ENCODE measurements around the gene TRPT1.

TRPT1 gene

DNA sequence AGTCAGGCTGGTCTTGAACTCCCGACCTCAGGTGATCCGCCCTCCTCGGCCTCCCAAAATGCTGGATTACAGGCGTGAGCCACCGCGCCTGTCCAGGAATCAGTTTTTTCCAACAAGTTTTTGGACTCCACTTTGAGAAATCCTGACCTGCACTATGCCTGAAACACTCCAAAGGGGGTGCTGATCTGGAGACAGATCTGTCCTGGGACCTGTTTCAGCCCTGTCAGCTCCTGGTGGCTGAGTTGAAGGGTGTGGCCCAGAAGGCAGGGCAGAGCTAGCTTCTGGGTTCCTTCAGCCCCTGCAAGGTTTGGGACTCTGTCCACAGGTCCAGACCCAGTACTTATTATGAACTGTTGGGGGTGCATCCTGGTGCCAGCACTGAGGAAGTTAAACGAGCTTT lies 5.6 kb upstream of the TRPT1 start:
- no peak overlapping the region; the same call in 1 of the 2 replicates for H3K4me3 ChIP-seq (ENCODE audit: low read depth, low read length)
- CTCF ChIA-PET = interaction anchor here (1.1 to 3.2 kb wide), 4 partner anchors 20 to 71 kb away, joined by 3 to 12 read pairs (median 8); partner anchors contain the start of genes FERMT3 and PLCB3

GRCh38 chr11:64230985-64231365 lies 5.0 kb upstream of the TRPT1 start:
- CTCF ChIA-PET = interaction anchor here (1.1 to 3.2 kb wide), 3 partner anchors 25 to 71 kb away, joined by 3 to 10 read pairs (median 7); partner anchors contain the start of gene FERMT3

More for the DNA sequence above, 5.6 kb upstream of the TRPT1 start:
- no peak for TF ChIP-seq CTCF (IDR thresholded peaks at IDR 0.05; ENCODE audit: insufficient read depth, low read length, missing control alignments)
- POLR2A ChIA-PET = interaction anchor here (0.7 to 0.9 kb wide), 2 partner anchors 10 to 18 kb away, joined by 3 read pairs; no protein-coding TSS in a partner anchor
- no peak for DNase-seq (ENCODE audit: low read depth, low spot score)

GRCh38 chr11:64230171-64230984 lies 4.4 kb upstream of the TRPT1 start, which contains the start of gene DNAJC4:
TSS of gene DNAJC4 (plus strand) at chr11:64230548. CDS start at chr11:64230855, 307 bp downstream.
- H3K4me3 ChIP-seq (ENCODE audit: low read depth, low read length) = peak within 1 kb of the TSS; percentile 81
- no peak for DNase-seq (ENCODE audit: low read depth, low spot score)
- ChIA-PET CTCF (interaction anchor here (2.0 to 3.2 kb wide), 2 partner anchors 26 to 72 kb away, joined by 7 to 10 read pairs; no protein-coding TSS in a partner anchor), POLR2A (interaction anchor here (0.6 to 1.0 kb wide), 2 partner anchors 15 to 45 kb away, joined by 3 to 5 read pairs; partner anchors contain the start of gene STIP1)
- TF ChIP-seq CTCF (IDR thresholded peaks at IDR 0.05; ENCODE audit: insufficient read depth, low read length, missing control alignments) = no peak

More at GRCh38 chr11:64230985-64231365, 5.0 kb upstream of the TRPT1 start:
- TF ChIP-seq CTCF (IDR thresholded peaks at IDR 0.05; ENCODE audit: insufficient read depth, low read length, missing control alignments) = no peak
- POLR2A ChIA-PET = no interaction called here
- no peak for DNase-seq (ENCODE audit: low read depth, low spot score)
- peak overlapping the region; percentile 81 for H3K4me3 ChIP-seq (ENCODE audit: low read depth, low read length)

- peak overlapping the region; percentile 81 for H3K4me3 ChIP-seq (ENCODE audit: low read depth, low read length)
- no peak for DNase-seq (ENCODE audit: low read depth, low spot score)
- CTCF ChIA-PET = interaction anchor here (3.2 kb wide), 1 partner anchor 25 kb away, joined by 10 read pairs; no protein-coding TSS in a partner anchor
- POLR2A ChIA-PET = interaction anchor here (0.6 to 1.0 kb wide), 2 partner anchors 15 to 44 kb away, joined by 3 to 5 read pairs; partner anchors contain the start of gene STIP1
- no peak for TF ChIP-seq CTCF (IDR thresholded peaks at IDR 0.05; ENCODE audit: insufficient read depth, low read length, missing control alignments)
Observed at GRCh38 chr11:64229744-64230170, 3.8 kb upstream of the TRPT1 start.

DNA sequence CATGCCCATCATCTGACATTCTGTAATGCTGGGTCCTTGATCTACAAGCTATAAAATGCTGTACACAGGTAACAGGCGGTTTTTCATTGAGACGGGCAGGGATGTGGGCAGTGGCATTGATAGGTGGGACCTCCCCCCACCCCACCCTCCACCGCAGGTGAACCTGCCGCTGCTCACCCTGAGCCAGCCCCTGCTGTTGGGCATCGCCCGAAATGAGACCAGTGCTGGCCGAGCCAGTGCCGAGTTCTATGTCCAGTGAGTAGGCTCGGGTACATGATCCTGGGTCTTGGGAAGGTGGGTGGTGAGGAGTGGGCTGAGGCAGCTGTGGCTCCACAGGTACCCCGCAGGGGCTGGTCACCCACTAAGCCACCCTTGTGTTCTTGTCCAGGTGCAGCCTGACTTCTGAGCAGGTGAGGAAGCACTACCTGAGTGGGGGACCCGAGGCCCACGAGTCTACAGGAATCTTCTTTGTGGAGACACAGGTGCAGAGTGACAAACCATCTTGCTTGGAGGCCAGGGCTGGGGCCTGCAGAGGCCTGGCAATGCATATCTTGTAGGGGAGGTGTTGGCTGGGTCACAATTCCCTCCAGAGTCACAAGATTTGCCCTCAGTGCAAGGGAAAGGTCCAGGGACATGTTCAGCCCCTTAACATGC lies 3.2 kb upstream of the TRPT1 start:
- no peak overlapping the region for H3K4me3 ChIP-seq (ENCODE audit: low read depth, low read length)
- POLR2A ChIA-PET = interaction anchor here (1.0 kb wide), 1 partner anchor 44 kb away, joined by 3 read pairs; the partner anchor contains the start of gene STIP1
- TF ChIP-seq CTCF (IDR thresholded peaks at IDR 0.05; ENCODE audit: insufficient read depth, low read length, missing control alignments) = no peak
- DNase-seq (ENCODE audit: low read depth, low spot score) = no peak
- CTCF ChIA-PET = interaction anchor here (3.2 kb wide), 1 partner anchor 25 kb away, joined by 10 read pairs; no protein-coding TSS in a partner anchor
